GM12878 (cell line): ENCODE results near the gene MYO16.

Experiments
- CHD2 ChIP-seq: IDR thresholded peaks from 2 replicates; pipeline ENCODE4 v1.6.1; 2011; ENCODE audit warnings: low read depth, low read length, improper control_type of control experiment, borderline replicate concordance
- CTCF ChIP-seq, 3 experiments: IDR thresholded peaks in 2 of 3; conservative IDR thresholded peaks in 1 of 3; 2 replicates each; pipeline ENCODE4 v1.5.1; 2011; ENCODE audit warnings: low read depth in 3 of 3, low read length in 3 of 3, mild to moderate bottlenecking in 3 of 3, control low read depth in 2 of 3, moderate library complexity in 2 of 3, inconsistent platforms in 1 of 3, mixed read lengths in 1 of 3; ENCODE audit not compliant: control insufficient read depth in 2 of 3, insufficient read depth in 1 of 3; ENCODE audit errors: extremely low read depth in 1 of 3
- EZH2 ChIP-seq: IDR thresholded peaks from 2 replicates; pipeline ENCODE4 v1.6.1; 2012; ENCODE audit warnings: low read depth, mild to moderate bottlenecking, control low read depth, inconsistent platforms, low read length, borderline replicate concordance; ENCODE audit not compliant: control insufficient read depth
- FOS ChIP-seq: IDR thresholded peaks from 3 replicates; pipeline ENCODE4 v1.6.1; 2011; ENCODE audit warnings: borderline replicate concordance; ENCODE audit not compliant: insufficient read length; ENCODE audit errors: extremely low read depth
- GATAD2B ChIP-seq: fragments of 450-650 bp; conservative IDR thresholded peaks from 2 replicates; pipeline ENCODE4 v1.6.1; 2017; ENCODE audit warnings: low read depth, mild to moderate bottlenecking, moderate library complexity
- POLR2AphosphoS5 ChIP-seq: IDR thresholded peaks from 2 replicates; pipeline ENCODE4 v1.6.1; 2011; ENCODE audit warnings: mild to moderate bottlenecking, low read length, inconsistent platforms
- RBBP5 ChIP-seq: fragments of 200-600 bp; sonication (generic); conservative IDR thresholded peaks from 2 replicates; pipeline ENCODE4 v1.6.1; 2016
- USF2 ChIP-seq: IDR thresholded peaks from 2 replicates; pipeline ENCODE4 v1.6.1; 2011; ENCODE audit warnings: low read depth, low read length, improper control_type of control experiment, borderline replicate concordance
- WRNIP1 ChIP-seq: IDR thresholded peaks from 2 replicates; pipeline ENCODE4 v1.6.1; 2011; ENCODE audit warnings: low read depth, low read length, improper control_type of control experiment, borderline replicate concordance
- ZBTB40 ChIP-seq: fragments of 450-650 bp; IDR thresholded peaks from 2 replicates; pipeline ENCODE4 v1.6.1; 2016; ENCODE audit warnings: mild to moderate bottlenecking, moderate library complexity, borderline replicate concordance

GRCh38 chr13:108741930-108742329 is 112.5 kb downstream of the MYO16 start:
- no peak for TF ChIP-seq RBBP5
- no peak for TF ChIP-seq CTCF (IDR thresholded peaks at IDR 0.05 in 2 of 3, conservative IDR thresholded peaks at IDR 0.05 in 1 of 3; ENCODE audit: control insufficient read depth in 2 of 3, extremely low read depth in 1 of 3, insufficient read depth in 1 of 3, low read depth in 3 of 3, low read length in 3 of 3)
- no peak for TF ChIP-seq WRNIP1
- no peak for TF ChIP-seq CHD2
- no peak for TF ChIP-seq EZH2
- no peak for TF ChIP-seq ZBTB40
- TF ChIP-seq FOS = no peak
- TF ChIP-seq POLR2AphosphoS5 = no peak
- no peak for TF ChIP-seq GATAD2B
- no peak for TF ChIP-seq USF2
